ENCODE results near the gene SPEM2.
A peak's percentile ranks its signal among the peaks of the same experiment; 100 is the strongest.

The SPEM2 gene

GRCh38 chr17:7423679-7424078 is 1.7 kb upstream of the SPEM2 start:
- no peak for DNase-seq

- DNase-seq = no peak
Measured at GRCh38 chr17:7425756-7426155, 340 bp downstream of the SPEM2 start.

DNA sequence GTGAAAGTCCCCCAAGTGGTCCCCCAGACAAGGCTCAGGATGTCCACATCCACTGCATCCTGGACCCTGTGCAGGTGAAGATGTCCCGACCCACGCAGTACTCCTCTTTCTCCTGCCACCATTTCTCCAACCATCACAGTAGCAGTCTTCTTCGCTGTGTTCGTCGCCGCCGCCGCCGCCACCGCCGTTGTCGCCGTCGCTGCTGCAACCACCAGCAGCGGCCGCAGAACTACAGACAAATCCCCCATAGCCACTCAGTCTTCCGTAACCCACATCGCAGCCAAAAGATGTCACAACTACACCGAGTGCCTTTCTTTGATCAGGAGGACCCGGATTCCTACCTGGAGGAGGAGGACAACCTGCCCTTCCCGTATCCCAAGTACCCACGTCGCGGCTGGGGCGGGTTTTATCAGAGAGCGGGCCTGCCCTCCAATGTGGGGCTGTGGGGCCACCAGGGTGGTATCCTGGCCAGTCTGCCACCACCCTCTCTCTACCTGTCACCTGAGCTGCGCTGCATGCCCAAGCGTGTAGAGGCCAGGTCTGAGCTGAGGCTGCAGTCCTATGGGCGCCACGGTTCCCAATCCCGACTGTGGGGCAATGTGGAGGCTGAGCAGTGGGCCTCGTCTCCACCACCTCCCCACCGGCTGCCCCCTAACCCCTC is 917 bp downstream of the SPEM2 start:
- no peak for DNase-seq

- DNase-seq = no peak
Measured at GRCh38 chr17:7426896-7427489, 1.6 kb downstream of the SPEM2 start.

DNA sequence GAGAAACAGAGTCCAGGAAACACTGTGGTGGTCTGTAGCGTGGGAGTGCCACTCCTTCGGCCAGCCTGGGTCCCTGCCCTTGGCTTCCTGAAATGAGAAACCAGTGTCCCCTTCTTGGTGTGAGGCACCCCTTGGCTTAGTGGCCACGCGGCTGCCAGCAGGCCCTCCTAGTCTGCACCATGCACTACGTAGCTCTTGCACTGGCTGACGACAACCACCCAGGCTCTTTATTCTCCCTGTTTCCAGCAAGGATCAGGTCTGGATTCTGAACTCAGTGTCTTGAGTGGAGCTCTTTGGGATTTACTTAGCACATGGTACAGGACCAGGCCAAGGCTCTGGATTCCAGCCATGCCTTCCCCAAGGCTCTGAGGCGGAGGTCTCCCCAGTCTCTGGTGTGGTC is 2.1 kb downstream of the SPEM2 start:
- DNase-seq = no peak

- DNase-seq = no peak
Measured at GRCh38 chr17:7428557-7428956, 3.1 kb downstream of the SPEM2 start, which contains the start of gene SPEM3. SPEM3 (plus strand) TSS chr17:7428857; CDS start chr17:7428903, 46 bp downstream.

DNA sequence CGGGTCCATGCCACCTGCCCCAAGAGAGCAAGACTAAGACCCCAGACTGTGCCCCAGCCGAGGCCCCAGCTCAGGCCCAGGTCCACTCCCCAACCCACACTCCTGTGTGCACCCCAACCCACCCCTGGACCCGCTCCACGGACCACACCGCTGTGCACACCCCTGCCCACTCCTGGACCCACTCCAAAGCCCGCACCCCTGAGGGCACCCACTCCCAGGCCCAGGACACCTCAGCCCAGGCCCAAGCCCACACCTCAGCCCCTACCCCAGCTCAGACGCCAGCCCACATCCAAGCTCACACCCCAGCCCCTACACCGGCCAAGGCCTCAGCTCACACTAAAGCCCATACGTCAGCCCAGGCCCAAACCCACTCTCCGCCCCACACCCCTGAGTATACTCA is 4.3 kb downstream of the SPEM2 start:
- DNase-seq = no peak

DNA sequence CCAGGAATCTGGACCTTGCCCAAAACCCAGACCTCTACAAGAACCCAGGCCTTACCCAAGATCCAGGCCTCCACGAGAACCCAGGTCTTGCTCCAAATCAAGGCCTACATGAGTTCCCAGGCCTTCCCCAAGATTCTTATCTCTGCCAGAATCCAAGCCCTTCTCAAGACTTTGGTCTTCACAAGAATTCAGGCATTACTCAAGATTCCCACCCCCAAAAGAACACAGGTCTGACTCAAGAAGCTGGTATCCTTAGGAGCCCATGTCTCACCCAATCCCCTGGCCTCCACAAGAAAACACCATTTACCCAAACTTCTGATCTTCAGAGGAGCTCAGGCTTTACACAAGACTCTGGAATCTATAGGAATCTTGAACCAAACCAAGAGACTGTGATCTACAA is 5.8 kb downstream of the SPEM2 start:
- no peak for DNase-seq

- DNase-seq = no peak
Measured at GRCh38 chr17:7432296-7432695, 6.9 kb downstream of the SPEM2 start.

DNA sequence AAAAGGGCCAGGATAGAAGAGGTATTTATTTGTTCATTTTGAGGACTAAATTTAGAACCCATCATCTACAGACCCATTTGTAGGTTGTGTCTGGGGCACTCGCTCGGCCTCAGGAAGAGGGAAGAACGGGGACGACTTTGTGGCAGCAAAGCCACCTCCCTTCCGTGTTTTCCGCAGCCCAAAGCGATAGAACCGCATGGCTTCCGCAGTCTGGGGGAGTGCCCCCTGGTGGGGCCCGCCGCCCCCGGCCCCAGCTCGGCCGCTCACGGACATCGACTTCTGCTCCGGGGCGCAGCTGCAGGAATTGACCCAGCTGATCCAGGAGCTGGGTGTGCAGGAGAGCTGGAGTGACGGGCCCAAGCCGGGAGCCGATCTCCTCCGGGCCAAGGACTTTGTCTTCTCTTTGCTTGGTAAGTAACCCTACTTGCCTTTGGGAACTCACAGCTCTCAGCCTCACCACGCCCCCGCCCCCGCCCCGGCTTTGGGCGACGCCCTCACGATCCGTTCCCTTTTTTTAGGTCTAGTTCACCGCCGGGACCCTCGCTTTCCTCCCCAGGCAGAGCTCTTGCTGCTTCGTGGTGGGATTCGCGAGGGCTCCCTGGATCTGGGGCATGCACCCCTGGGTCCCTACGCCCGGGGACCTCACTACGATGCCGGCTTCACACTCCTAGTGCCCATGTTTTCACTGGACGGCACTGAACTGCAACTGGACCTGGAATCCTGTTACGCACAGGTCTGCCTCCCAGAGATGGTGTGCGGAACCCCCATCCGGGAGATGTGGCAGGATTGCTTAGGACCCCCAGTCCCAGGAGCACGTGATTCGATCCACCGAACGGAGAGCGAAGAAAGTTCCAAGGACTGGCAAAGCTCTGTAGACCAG is 10.5 kb downstream of the SPEM2 start:
- DNase-seq = peak; percentile 47

- DNase-seq = peak; percentile 83
Measured at GRCh38 chr17:7436556-7437368, 11.3 kb downstream of the SPEM2 start.

GRCh38 chr17:7437369-7437863 is 12.0 kb downstream of the SPEM2 start:
- no peak for DNase-seq

- peak; percentile 61 for DNase-seq
Measured at GRCh38 chr17:7437950-7438614, 12.7 kb downstream of the SPEM2 start.

DNA sequence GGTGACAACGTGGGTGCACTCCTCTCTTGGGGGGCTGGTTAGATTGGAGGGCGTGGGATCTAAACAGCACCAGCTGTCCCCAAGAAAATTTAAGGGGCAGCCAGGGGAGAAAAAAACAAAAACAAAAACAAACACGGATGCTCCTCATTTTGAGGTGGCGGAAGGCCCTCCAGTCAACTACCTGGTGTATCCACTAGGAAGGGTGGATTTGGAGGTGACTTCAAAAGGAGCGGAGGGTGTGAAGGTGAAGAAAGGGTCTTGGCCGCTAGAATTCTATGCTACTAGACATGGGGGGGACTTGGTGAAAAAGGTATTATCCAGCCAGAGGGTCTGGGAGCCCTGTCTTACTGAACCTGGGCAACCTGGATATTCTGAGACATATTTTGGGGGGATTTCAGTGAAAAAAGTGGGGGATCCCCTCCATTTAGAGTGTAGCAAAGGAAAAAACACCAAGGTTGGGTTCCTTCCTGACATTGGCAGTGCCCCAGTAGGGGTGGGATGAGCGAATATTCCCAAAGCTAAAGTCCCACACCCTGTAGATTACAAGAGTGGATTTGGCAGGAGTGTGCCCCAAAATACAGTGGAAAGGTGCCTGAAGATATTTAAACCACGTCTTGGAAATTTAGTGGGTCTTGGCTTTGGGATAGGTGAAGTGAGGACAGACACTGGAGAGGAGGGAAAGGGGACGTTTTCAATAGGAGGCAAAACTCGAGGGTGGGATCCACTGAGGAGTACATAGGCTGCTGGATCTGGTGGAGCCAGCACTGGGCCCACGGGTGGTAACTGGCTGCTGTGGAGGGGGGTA is 13.4 kb downstream of the SPEM2 start:
- no peak for DNase-seq

DNA sequence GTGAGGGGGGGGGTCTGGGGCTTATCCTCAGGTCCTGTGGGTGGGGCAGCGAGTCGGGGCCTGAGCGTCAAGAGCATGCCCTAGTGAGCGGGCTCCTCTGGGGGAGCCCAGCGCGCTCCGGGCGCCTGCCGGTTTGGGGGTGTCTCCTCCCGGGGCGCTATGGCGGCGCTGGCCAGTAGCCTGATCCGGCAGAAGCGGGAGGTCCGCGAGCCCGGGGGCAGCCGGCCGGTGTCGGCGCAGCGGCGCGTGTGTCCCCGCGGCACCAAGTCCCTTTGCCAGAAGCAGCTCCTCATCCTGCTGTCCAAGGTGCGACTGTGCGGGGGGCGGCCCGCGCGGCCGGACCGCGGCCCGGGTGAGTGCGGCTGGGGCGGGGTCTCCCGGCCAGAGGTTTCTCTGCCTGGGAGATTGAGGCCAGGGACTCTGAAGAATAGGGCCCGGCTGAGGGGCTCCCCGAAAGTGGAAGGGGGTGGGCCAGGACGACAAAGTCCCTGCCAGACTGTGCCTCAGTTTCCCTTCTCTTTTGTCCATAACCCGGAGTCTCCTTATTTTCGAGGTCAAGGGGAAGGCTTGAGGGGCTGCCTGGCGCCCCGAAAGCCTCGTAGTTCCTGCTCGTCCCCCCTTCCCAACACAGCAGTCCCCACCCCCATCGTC is 14.2 kb downstream of the SPEM2 start, which contains the start of gene FGF11:
Gene FGF11 (plus strand): TSS at position 51 of the 651 bp plus-strand sequence. CDS start 109 bp downstream, at position 160.
- DNase-seq = no peak

GRCh38 chr17:7440113-7440833 is 14.9 kb downstream of the SPEM2 start:
- peak; percentile 37 for DNase-seq

GRCh38 chr17:7440834-7441195 is 15.4 kb downstream of the SPEM2 start:
- peak; percentile 19 for DNase-seq

DNA sequence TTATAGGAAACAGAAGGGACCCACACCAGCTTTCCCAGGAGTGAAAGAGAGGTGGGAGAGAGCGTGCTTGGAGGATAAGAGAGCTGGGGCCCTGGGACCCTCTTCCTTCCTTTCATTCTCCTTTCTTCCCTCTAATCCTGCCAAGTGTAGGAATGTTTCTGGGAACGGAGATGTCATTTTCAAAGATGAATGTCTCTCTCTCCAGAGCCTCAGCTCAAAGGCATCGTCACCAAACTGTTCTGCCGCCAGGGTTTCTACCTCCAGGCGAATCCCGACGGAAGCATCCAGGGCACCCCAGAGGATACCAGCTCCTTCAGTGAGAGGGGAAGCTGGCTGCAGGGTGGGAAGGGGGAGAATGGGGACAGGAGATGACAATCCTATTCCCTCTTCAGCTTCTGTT is 15.8 kb downstream of the SPEM2 start:
- no peak for DNase-seq

DNA sequence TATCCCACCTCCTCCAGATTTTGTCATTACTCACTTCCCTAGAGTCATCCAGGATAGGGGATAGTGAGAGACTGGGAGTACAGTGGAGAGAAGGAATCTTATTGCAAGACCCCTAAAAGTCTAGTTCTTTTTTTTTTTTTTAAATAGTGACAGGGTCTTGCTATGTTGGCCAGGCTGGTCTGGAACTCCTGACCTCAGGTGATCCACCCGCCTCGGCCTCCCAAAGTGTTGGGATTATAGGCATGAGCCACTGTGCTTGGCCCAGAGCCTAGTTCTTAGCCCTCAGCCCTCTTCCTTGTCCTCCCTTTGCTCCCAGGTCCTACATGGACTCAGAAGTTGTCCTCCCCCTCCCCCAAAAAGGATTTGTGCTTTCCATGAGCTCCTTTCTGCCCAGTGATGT is 16.7 kb downstream of the SPEM2 start:
- no peak for DNase-seq

All from stimulated activated CD4-positive, alpha-beta T cell treated with anti-CD3 and anti-CD28 coated beads, Interleukin-1b, Interleukin-23, amount 100 ng/mL, for 48 hours (primary cell).